GM21526 (cell line): Measurements from ENCODE around the gene SLC6A3.
A peak's percentile ranks its signal among the peaks of the same experiment; 100 is the strongest.
"Not testable (repeated sequence)": the region's sequence is repeated elsewhere in the genome, so short reads cannot be mapped to it uniquely, and the experiment has no call there.

Source experiments
- ATAC-seq: cut with Tn5 transposase; IDR thresholded peaks from one replicate; pipeline ENCODE4 v1.9.1; 2021; ENCODE audit warnings: moderate library complexity; ENCODE audit not compliant: unreplicated experiment, low FRiP score

SLC6A3 gene

GRCh38 chr5:1376981-1377380 lies 68.3 kb downstream of the SLC6A3 start:
- ATAC-seq = no peak

DNA sequence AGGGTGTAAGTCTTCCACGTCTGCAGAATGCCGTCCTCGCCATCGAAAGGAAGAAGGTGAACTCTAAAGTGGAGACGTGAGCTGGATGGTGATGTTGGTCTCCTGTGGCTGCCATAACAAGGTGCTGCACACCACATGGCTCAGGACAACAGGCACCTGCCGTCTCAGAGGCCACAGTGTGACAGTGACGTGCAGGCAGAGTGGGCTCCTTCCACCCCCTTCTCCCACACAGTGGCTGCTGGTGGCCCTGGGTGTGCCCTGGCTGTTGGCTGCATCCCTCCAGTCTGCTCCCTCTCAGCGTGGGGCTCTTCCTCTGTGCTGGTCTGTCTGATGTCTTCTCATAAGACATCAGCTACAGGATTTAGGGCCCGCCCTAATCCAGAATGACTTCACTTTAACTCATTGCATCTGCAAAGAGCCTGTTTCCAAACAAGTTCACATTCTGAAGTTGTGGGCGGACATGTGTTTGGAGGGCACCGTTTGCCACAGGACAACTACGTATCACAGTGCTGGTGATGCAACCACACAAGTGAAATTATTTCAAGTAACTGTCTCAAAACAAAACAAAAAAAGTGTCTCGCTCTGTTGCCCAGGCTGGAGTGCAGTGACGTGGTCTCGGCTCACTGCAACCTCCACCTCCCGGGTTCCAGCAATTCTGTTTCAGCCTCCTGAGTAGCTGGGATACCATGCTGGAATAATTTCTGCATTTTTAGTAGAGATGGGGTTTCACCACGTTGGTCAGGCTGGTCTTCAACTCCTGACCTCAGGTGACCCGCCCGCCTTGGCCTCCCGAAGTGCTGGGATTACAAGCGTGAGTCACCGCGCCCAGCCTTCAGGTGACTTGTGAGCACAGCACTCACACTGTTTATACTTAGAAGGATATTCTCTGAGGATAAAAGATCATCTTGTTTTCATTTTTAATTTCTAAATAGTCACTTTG lies 69.1 kb downstream of the SLC6A3 start:
- no peak for ATAC-seq

- no peak for ATAC-seq
These were observed 70.6 kb downstream of the SLC6A3 start for GRCh38 chr5:1374679-1375055.

GRCh38 chr5:1374030-1374678 lies 71.1 kb downstream of the SLC6A3 start:
- no peak for ATAC-seq

DNA sequence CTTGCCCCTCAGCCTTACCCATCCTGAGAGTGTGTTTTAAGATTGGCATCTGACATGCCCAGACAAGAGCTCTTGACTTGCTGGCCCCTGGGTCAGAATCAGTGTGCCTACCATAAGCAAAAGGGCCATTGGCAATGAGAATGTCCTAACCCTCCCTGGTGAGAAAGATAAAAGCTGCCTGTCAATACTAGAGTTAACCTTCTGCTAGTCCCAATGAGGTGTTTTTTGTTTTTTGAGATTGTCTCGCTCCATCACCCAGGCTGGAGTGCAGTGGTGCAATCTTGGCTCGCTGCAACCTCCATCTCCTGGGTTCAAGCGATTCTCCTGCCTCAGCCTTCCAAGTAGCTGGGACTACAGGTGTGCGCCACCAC lies 73.3 kb downstream of the SLC6A3 start:
- not testable (repeated sequence) for ATAC-seq

DNA sequence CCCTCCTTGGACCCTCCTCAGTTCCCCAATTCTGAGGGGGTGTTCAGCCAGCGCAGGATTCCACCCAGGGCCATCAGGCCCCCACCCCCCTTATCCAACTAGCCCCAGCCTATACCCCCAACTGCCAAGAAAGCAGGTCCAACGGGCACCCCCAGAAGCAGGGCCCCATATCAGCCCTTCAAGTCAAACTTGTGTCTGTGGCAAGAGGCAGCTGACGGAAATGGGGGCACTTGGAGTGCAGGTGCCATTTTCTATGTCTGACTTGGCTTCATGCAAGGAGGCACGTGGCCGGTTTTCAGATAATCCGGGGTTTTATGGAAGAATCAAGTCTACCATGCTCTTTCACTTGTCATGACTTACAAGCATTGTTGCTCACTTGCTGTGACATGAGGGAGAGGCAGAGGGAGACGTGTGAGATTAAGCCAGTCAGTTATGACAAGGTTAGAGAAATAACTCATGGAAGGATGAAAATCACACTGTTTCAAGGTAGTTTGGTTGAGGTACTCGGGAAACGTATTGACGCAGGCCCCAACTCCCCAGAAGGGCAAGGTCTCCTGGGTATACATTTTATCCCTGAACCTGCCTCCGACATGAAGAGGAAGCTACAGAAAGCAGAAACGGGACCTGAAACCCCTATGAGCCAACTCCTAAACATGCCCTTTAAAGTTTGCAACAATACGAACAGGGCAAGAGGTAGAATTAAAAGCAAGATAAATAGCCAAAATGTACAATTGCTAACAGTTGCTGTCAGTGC lies 73.8 kb downstream of the SLC6A3 start:
- ATAC-seq = no peak

- ATAC-seq = no peak
These were observed 75.2 kb downstream of the SLC6A3 start for GRCh38 chr5:1370006-1370405.

DNA sequence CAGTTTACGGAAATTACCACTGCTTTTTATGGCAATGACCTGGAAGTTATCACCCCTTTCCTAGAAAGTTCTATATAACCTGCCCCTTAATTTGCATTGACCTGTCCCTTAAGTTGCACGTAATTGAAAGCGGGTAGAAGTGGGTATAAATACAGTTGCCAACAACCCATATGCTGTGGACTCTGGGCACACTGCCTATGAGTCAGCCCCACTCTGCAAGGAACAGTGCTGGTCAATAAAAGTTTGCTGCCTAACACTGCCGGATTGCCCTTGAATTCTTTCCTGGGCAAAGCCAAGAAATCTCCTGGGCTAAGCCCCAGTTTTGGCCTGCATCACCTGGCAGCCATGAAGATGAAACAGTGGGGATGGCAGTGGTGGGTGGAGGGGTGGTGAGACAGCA lies 76.5 kb downstream of the SLC6A3 start:
- no peak for ATAC-seq

DNA sequence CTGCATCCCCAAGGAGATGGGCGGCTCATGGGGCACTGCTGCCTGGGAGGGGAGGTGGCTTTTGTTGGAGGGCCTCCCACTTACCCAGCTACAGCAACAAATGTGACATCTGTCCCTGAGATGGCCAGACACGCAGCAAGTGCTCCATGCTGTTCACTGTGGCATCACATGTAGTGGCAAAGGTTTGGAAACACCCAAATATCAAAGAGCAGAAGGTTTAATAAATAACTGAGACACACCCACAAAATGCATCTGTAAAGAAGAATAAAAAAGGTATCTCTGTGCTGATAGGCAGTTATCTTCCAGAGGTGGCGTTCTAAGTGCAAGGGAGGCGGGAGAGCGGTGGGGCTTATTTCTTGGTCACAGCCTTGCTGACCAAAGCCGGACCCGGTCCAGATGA lies 77.0 kb downstream of the SLC6A3 start:
- ATAC-seq = no peak

DNA sequence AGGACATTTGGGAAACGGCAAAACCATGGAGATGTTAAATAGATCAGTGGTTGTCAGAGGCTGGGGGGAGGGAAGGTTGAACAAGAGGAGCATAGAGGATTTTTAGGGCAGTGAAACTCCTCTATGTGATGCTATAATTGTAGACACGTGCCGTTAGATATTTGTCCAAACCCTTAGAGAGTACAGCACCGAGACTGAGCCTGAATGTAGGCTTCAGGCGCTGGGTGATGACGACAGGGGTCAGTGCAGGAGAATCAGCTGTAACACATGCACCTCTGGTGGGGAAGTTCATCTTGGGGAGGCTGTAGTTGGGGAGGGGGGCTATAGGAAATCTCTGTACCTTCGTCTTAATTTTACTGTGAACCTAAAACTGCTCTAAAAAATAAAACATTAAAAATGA lies 78.1 kb downstream of the SLC6A3 start:
- ATAC-seq = no peak

GRCh38 chr5:1366514-1366913 lies 78.7 kb downstream of the SLC6A3 start:
- peak; percentile 64 for ATAC-seq

- ATAC-seq = no peak
These were observed 81.0 kb downstream of the SLC6A3 start for GRCh38 chr5:1364211-1364610.

DNA sequence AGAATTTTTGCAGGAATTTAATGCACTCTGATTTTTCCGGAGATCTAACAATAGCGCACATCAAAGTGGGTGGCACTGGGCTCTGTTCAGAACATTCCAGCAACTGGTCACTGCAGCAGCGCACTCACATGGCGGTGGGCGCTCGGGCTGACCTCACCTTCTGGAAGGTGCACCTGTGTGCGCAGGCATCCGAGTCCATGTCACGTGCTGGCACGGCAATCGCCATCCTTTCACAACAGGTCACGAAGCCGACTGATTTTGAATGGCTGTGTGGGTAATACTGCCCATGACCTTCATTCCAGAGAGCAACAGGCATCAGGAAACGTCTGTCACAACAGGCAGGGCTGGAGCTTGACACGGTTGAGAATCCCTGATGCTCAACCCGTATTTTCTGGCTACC lies 81.7 kb downstream of the SLC6A3 start:
- no peak for ATAC-seq

DNA sequence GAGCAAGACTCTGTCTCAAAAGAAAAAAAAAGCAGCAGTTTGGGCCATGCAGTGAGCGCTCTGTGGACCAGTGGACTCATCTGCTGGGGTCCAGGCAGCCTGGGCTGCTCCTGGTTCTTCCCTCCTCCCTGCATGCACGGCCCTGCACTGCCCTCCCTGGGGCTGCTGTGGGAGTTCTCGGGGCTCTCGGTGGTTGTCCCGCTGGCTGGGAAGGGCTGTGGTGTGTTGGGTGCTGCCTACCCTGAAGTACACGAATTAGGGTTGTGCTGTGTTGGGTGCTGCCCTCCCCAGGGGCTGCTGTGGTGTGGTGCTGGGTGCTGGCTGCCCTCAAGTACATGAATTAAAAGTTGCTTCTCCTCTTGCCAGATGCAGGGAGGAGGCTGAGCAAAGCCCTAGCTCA lies 82.1 kb downstream of the SLC6A3 start:
- ATAC-seq = no peak

- no peak for ATAC-seq
These were observed 82.8 kb downstream of the SLC6A3 start for GRCh38 chr5:1362242-1363015.

DNA sequence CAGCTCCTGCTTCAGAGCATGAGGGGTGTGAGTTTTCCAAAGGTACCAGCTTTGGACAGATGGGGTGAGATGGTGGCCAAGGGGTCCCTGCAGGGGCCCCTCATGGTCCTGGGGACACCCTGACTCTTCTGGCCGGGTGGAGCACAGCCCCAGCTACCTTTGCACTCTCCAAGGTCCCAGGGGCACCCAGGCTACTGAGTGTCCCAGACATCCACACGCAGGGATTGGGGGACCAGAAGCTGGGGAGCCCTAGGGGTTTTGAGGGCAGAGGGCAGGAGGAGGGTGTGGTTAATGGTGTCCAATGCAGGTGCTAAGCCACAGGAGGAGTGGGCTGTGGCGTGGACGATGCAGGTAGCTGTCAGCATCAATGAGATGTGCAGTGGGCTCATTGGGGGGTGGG lies 84.4 kb downstream of the SLC6A3 start:
- no peak for ATAC-seq

DNA sequence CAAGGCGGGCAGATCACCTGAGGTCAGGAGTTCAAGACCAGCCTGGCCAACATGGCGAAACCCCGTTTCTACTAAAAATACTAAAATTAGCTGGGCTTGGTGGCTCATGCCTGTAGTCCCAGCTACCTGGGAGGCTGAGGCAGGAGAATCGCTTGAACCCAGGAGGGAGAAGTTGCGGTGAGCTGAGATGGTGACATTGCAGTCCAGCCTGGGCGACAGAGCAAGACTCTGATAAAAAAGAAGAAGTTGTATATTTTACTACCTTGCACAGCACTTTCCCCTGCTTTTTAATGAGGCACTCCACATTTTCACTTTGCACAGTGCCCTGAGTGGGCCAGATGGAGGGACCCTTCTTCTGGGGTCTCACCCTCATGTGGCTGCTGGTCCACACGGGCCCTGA lies 84.9 kb downstream of the SLC6A3 start:
- not testable (repeated sequence) for ATAC-seq

- ATAC-seq = no peak
These were observed 85.5 kb downstream of the SLC6A3 start for GRCh38 chr5:1359713-1360112.

DNA sequence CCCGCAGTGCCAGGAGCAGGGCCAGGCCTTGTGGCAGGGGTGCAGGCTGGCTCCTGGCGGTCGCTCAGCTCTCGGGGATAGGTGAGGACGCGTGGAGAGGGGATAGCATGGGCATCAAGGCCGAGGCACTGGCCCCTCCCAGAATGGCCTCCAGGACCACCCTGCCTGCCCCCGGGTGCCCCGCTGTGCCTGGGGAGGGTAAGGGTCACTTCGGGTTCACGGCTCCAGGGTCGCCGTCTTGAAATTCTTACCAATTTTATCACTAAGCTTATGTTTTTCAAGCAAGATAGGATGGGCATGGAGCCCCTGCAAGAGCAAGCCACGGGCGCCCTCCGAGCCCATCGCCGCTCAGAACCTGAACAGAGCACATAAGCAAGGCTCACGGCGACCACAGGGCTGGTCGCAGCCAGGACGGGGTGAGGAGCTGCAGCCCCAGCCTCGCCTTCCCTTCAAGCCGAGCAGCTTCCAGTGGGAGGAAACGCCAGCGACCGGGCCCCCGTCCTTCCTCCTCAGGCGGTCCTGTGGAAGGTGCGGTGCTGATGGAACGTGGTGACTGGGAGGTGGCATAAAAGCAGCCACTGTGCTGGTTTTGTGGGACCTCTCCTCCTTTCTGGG lies 86.1 kb downstream of the SLC6A3 start:
- no peak for ATAC-seq

GRCh38 chr5:1358726-1359025 lies 86.6 kb downstream of the SLC6A3 start:
- ATAC-seq = no peak
